NCI-H446 treated with DMSO at 0.1 percent for 48 hours (cell line): ENCODE results near the gene PRSS1.
"Not testable (repeated sequence)": the region's sequence is repeated elsewhere in the genome, so short reads cannot be mapped to it uniquely, and the experiment has no call there.

Source experiments
- DNase-seq: peaks from one replicate; lab custom pipeline; 2025; lab: John Stamatoyannopoulos, UW

The PRSS1 gene

DNA sequence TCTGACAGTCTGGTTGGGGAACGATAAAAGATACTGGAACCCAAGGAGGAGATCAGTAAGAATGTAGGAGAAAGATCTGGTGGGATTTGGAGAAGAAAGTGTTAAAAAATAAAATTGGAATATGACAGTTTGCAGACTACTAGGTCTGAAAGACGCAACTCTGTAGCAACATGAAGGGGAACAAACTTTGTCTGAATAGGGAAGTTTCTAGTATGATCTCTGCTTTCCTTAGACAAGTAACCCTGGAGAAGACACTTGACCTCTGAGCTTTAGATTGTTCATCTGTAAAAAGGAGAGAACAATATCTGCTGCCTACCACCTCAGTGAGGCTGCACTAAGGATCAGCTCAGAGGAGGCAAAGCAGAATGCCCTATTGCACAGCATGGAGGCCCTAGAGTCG, 3.0 kb upstream of the PRSS1 start:
- no peak for DNase-seq

DNA sequence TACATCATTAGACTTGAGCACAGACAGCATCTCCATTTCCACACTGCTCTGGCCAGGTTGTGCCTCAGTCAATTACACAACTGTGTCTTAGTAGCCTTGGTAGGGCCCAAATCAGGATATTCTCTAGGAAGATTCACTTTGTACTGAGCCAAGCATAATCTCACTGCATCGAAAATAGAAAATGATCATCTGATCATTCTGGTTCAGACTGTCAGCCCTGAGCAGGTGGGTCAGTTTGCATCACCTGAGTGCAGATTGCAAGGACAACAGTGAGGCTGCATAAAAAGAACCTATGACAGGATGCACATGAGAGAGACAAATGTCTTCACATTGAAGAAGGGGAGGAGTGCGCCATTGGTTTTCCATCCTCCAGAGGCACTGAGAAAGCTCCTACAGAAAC, 862 bp upstream of the PRSS1 start:
- not testable (repeated sequence) for DNase-seq

DNA sequence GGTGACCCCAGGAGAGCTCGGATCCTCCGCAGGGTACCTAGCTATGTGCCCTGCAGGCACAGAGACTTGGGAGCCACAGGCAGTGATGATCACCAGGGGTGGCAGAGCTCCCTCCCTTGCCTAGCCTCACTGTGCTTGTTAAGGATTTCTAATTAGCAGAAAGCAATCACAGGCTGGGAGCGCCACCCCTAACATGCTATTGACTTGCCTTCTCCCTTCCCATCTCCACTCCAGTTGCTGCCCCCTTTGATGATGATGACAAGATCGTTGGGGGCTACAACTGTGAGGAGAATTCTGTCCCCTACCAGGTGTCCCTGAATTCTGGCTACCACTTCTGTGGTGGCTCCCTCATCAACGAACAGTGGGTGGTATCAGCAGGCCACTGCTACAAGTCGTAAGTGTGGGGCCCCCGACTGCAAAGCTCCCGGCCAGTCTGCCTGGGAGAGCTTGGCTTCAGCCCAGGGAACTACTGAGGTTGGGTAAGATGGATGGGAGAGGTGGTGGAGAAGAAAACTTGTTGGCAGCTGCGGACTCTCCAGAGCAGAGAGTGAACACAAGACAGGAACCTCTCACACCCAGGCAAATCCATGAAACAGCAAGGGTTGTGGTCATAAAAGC, 1.2 kb downstream of the PRSS1 start:
- DNase-seq = no peak

DNA sequence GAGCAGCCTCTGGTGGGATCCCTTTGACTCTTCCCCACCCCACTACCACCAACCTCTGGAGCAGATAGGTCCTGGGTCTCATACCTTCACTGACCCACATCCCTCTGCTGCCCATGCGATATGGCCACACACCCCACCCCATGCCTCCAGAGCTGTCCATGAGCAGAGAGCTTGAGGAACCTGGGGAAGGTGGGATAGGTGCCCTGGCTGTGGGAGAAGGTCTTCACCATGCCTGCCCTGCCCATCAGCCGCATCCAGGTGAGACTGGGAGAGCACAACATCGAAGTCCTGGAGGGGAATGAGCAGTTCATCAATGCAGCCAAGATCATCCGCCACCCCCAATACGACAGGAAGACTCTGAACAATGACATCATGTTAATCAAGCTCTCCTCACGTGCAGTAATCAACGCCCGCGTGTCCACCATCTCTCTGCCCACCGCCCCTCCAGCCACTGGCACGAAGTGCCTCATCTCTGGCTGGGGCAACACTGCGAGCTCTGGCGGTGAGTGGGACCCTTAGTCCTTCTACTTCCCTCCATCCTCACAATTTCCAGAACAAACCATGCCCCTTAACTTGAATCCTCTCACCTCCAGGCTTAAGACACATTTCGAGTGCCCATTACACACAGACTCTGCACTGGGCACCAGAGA, 2.4 kb downstream of the PRSS1 start:
- not testable (repeated sequence) for DNase-seq

DNA sequence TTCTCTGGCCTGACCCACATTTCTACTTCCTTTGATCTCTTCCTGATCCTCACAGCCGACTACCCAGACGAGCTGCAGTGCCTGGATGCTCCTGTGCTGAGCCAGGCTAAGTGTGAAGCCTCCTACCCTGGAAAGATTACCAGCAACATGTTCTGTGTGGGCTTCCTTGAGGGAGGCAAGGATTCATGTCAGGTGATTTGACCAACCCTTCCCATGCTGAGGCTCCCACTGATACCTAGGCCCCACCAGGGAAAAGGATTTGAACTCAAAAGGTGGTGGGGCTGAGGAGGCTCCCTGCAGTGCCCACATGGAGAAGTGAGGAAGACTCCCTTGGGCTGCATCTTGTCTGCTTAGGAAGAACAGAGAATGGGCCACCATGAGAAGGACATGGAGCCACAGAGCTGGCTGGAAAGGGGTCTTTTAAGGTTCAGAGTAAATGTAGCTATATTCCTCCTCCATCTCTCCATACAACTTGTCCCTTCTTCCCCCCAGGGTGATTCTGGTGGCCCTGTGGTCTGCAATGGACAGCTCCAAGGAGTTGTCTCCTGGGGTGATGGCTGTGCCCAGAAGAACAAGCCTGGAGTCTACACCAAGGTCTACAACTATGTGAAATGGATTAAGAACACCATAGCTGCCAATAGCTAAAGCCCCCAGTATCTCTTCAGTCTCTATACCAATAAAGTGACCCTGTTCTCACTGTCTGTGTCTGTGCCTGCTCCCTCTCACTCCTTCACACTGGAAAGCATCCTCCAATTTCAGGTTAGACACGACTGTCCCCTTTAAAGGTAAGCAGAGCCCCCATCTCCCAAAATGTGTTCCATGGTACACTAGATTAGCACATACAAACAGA, 3.3 kb downstream of the PRSS1 start:
- no peak for DNase-seq

DNA sequence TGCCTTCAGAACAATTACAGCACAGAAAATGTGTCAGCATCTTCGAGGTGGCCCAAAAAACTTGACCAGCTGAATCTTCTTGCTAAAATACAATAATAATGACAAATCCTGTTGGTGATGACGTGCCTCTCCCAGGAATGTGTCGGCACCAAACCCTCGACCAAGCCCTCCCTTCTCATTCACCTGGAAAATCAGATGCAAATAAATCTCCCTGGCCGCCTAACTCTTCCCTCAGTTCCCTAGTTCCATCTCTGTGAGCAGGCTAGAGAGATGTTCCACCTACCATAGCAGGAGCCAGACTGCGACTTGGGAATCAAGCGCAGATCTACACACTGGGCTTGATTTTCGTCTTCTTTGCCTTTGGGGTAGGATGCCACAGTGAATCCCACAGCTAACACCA, 4.1 kb downstream of the PRSS1 start:
- no peak for DNase-seq

DNA sequence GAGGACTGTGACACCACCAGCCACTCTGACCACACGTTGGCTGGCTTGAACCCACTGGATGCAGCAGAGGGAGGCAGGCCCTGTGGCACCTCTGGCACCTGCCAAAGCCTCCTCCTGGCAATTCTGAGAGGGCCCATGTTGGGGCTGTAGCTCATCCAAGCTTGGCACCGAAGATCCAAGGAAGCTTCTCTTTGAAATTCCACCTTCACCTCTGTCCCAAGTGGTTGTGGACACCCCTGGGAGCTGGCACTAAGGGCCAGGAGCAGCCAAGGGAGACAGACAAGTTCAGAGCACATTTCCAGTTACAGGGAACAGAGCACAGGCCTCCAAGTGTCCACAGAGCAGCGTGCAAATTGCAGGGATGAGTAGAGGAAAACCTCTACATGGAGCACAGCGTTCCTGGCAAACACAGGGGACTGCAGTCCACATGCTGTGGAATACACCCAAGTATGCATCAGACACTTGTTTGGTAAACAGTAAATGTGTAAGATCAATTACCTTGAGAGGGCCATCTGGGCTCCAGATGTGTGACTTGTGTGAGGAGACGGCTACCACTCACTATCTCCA, 4.7 kb downstream of the PRSS1 start:
- not testable (repeated sequence) for DNase-seq

DNA sequence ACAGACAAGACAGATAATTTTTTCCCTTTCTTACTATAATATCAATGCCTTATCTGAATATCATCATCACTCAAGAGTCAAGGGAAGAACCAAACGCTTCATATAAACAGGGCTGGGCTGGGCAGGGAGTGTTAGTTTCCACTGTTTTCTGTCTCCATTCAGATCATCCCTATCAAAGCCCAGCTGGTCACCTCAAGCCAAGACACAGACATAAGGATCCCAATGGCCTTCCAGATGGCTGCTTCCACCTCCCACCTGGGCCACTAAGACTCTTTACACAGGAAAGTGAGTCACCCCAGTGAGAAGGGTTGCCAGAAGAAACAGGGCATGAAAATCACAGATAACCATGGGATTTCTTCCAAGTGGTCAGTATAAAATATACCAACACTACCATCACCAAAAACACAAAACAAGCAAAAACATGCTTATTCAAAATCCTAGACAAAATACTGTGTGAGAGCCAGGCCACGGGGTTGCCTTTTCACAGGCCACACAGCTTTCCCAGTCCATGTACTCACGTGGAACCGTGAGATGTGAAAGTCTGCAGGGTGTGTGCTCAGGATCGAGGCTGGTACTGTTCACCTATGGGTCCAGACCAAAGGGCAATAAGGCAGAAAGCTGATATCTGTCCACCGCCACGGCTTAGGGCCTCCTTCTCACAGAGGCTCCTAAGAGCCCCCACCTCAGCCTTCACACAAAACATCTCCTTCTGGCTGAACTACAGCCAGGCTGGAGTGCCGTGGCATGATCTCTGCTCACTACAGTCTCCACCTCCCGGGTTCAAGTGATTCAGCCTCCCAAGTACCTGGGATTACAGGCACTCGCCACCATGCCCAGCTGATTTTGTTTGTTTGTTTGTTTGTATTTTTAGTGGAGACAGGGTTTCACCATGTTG, 5.7 kb downstream of the PRSS1 start:
- no peak for DNase-seq

DNA sequence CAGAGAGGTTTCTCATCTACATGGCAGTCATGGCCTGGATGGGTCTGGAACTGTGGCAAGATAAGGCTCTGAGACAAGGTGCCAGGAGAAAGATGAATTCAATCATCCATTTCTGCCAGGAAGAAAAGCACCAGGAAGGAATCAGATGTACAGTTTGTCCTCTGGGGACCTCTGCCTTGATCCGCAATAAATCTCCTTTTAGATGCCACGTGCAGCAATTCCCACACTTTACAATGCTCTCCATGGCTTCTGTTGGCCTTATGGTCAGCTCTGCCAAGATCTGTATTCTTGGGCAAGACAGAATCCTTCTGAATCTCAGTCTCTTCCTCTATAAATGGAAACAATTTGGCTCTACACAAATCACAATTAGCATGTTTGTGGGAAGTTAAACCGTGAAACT, 9.0 kb downstream of the PRSS1 start:
- DNase-seq = not testable (repeated sequence)

DNA sequence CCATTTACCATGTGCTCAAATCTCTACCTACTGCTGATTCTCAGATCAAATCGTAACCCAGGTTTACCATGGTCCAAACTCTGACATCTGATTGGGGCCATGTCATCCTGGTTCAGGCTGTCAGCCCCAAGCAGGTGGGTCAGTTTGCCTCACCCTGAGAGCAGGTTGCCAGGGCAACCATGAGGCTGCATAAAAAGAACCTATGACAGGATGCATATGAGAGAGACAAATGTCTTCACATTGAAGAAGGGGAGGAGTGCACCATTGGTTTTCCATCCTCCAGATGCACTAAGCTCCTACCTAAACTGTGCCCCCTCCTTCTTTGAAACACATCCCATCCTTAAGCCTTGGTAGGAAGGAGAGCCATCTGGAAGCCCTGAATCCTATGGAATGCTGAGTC, 10.2 kb downstream of the PRSS1 start:
- no peak for DNase-seq

DNA sequence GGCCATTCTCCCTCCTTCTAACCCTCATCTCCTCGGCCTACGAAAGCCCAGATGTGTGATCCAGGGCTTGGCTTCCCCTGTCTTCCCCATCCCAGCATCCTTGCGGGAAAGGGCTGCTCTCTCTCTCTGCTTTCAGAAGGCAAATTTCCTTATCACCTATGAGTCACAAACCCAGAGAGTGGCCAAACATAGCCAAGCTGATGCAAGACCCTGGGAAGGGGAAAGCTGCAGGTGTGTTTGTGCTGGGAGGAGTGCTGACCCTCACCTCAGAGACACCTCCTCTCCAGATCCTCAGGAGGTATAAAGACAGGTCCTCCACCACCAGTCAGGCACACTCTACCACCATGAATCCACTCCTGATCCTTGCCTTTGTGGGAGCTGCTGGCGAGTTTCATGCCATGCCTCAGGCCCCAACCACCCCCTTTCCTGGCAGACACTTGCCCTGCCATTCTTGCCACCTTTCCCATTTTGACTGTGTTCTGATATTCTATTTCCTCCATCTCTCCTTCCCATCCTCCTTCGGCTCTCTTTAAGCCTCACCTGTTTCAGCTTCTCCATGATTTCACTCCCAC, 10.9 kb downstream of the PRSS1 start:
- no peak for DNase-seq

DNA sequence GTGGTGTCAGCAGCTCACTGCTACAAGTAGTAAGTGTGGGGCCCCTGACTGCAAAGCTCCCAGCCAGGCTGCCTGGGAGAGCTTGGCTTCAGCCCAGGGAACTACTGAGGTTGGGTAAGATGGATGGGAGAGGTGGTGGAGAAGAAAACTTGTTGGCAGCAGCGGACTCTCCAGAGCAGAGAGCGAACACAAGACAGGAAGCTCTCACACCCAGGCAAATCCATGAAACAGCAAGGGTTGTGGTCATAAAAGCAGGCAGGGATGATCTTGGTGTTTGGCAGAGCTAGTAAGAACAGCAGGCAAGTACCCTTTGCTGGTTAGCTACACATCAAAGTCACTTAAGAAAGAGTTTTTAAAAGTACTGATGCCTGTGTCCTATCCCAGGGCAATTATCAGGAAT, 12.3 kb downstream of the PRSS1 start:
- DNase-seq = not testable (repeated sequence)

DNA sequence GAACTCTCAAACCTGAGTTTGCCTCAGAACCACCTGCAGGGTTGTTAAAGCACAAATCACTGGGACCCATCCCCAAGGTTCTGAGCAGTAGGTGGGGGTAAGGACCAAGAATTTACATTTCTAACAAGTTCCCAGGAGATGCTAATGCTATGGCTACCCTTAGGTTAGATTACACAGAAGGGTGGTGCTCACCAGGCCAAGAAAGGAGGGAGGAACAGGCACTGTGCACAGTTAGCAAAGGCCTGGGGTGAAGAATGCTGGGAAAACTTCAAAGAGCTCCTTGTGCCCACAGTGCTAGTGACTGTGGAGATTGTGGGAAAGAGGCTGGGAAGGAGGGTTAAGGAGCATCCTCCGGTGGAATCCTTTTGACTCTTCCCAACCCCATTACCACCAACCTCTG, 12.8 kb downstream of the PRSS1 start:
- no peak for DNase-seq

DNA sequence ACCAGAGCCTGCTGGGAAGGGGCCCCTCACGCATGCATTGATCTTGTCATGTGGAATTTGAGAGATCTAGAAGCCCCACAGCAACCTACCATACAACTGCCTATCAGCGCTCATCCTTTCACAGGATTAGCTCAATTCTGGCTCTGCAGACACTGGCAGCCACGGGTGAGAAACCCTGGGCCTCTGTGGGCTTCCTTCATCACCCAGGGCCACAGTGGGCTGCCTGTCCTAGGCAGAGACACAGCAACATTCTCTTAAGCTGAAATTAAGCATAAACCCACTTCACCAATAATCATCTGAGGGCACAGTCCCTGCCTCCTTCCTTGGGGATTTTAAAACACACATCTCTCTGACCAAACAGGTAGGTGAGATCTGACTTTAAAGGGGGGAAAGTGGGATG, 18.2 kb downstream of the PRSS1 start:
- no peak for DNase-seq

DNA sequence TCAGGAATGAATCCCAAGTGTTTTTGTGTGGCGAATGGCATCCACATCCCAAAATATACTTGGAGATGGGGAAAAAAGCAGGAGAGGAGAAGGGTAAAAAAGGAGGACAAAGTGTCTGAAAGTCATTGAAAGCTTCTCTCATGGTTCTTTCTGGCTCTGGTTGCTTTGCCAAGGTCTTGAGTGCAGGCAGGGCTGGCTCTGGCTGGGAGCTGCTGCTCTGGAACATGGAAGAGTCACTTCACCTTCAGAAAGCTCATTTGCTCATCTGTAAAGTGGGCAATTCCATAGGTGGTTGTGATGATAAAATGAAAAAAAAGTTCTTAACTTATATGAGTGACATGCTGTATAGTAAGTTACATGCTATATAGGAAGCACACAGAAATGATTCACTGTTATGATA, 18.6 kb downstream of the PRSS1 start:
- no peak for DNase-seq

DNA sequence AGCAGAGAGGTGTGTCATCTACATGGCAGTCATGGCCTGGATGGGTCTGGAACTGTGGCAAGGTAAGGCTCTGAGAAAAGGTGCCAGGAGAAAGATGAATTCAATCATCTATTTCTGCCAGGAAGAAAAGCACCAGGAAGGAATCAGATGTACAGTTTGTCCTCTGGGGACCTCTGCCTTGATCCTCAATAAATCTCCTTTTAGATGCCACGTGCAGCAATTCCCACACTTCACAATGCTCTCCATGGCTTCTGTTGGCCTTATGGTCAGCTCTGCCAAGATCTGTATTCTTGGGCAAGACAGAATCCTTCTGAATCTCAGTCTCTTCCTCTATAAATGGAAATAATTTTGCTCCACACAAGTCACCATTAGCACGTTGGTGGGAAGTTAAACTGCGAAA, 19.6 kb downstream of the PRSS1 start:
- DNase-seq = not testable (repeated sequence)

DNA sequence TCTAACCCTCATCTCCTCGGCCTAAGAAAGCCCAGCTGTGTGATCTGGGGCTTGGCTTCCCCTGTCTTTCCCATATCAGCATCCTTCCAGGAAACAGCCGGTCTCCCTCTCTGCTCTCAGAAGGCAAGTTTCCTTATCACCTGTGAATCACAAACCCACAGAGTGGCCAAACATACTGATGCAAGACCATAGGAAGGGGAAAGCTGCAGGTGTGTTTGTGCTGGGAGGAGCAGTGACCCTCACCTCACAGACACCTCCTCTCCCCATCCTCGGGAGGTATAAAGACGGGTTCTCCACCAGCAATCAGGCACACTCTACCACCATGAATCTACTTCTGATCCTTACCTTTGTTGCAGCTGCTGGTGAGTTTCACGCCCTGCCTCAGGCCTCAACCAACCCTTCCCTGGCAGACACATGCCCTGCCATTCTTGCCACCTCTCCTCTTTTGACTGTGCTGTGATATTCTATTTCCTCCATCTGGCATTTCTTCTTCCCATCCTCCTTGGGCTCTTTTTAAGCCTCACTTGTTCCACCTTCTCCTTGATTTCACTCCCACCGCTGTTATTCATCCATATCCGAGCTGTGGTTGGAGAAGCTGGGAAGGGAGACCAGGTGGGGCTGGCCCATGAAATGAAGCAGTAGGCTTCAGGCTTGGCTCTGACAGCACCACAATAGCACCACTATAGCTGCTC, 21.5 kb downstream of the PRSS1 start, which contains the start of gene PRSS2:
Gene PRSS2, plus strand, starts transcription at position 310 of the 692 bp plus-strand sequence. Its CDS starts 13 bp downstream, at position 323.
- DNase-seq = no peak

DNA sequence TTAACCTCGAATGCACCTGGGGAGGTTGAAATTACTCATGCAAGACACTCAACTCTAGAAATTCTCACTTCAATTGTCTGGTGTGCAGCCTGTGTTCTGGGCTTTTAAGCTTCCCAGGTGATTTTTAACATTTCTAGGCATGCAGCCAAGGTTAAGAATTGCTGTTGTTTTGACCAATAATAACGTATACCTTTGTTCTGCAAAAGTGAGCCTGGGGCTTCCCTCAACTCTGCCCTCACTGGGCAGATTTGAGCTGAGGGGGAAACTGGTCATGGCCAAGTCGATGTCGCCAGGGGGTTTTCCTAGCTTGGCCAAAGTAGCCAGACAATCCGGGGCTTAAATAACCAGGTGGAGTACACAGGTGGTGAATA, 22.1 kb downstream of the PRSS1 start:
- no peak for DNase-seq

DNA sequence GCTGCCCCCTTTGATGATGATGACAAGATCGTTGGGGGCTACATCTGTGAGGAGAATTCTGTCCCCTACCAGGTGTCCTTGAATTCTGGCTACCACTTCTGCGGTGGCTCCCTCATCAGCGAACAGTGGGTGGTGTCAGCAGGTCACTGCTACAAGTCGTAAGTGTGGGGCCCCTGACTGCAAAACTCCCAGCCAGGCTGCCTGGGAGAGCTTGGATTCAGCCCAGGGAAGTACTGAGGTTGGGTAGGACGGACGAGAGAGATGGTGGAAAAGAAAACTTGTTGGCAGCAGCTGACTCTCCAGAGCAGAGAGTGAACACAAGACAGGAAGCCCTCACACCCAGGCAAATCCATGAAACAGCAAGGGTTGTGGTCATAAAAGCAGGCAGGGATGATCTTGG, 22.8 kb downstream of the PRSS1 start:
- DNase-seq = no peak

DNA sequence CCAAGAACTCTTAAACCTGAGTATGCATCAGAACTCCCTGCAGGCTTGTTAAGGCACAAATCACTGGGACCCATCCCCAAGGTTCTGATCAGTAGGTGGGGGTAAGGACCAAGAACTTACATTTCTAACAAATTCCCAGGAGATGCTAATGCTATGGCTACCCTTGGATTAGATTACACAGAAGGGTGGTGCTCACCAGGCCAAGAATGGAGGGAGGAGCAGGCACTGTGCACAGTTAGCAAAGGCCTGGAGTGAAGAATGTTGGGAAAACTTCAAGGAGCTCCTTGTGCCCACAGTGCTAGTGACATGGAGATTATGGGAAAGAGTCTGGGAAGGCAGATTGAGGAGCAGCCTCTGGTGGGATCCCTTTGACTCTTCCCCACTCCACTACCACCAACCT, 23.4 kb downstream of the PRSS1 start:
- no peak for DNase-seq

DNA sequence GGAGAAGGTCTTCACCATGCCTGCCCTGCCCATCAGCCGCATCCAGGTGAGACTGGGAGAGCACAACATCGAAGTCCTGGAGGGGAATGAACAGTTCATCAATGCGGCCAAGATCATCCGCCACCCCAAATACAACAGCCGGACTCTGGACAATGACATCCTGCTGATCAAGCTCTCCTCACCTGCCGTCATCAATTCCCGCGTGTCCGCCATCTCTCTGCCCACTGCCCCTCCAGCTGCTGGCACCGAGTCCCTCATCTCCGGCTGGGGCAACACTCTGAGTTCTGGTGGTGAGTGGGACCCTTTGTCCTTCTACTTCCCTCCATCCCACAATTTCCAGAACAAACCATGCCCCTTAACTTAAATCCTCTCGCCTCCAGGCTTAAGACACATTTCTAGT, 24.0 kb downstream of the PRSS1 start:
- no peak for DNase-seq
